GM23338 (cell line): ENCODE measurements around the gene CTXN3. TPM values are rescaled to one million over a fixed set of nuclear protein-coding genes. Genes with fewer than 3 reads are reported as not detected.

Experiments
- ATAC-seq: fragments of 200-7000 bp; cut with Tn5 transposase; 3 replicates; pipeline ENCODE4 v1.9.1; 2020
- DNase-seq: peaks from one replicate; pipeline ENCODE4 v3.0.0-alpha.2; 2015; ENCODE audit warnings: low spot score
- H2AFZ ChIP-seq: fragments of 200-600 bp; sonication (generic); 2 replicates; pipeline ENCODE4 v1.8.0; 2016; ENCODE audit warnings: antibody characterized with exemption, mild to moderate bottlenecking, moderate library complexity
- H3F3A ChIP-seq: fragments of 200-600 bp; sonication (generic); replicated peaks from 2 replicates; pipeline ENCODE4 v1.8.0; 2017; ENCODE audit warnings: antibody characterized with exemption, mixed run types, low read depth
- H3K27ac ChIP-seq: fragments of 200-600 bp; sonication (generic); 2 replicates; pipeline ENCODE4 v1.6.1; 2016; ENCODE audit warnings: low read depth
- H3K27me3 ChIP-seq: fragments of 200-600 bp; sonication (generic); 2 replicates; pipeline ENCODE4 v1.8.0; 2016; ENCODE audit warnings: mild to moderate bottlenecking, mixed run types, moderate library complexity; ENCODE audit not compliant: insufficient read depth
- H3K36me3 ChIP-seq: fragments of 200-600 bp; sonication (generic); 2 replicates; pipeline ENCODE4 v1.8.0; 2016; ENCODE audit warnings: mild to moderate bottlenecking; ENCODE audit not compliant: insufficient read depth
- H3K4me1 ChIP-seq: fragments of 200-600 bp; sonication (generic); 2 replicates; pipeline ENCODE4 v1.8.0; 2016; ENCODE audit warnings: mild to moderate bottlenecking, moderate library complexity; ENCODE audit not compliant: insufficient read depth
- H3K4me2 ChIP-seq: fragments of 200-600 bp; sonication (generic); 2 replicates; pipeline ENCODE4 v1.7.1; 2017; ENCODE audit warnings: mixed run types
- H3K4me3 ChIP-seq: fragments of 200-600 bp; sonication (generic); 2 replicates; pipeline ENCODE4 v1.6.1; 2016; ENCODE audit warnings: mixed run types
- H3K79me2 ChIP-seq: fragments of 200-600 bp; sonication (generic); replicated peaks from 2 replicates; pipeline ENCODE4 v1.8.0; 2017; ENCODE audit warnings: mild to moderate bottlenecking; ENCODE audit not compliant: insufficient read depth
- H3K9me2 ChIP-seq: fragments of 200-600 bp; sonication (generic); 2 replicates; pipeline ENCODE4 v1.8.0; 2017; ENCODE audit not compliant: insufficient read depth
- H4K20me1 ChIP-seq: fragments of 200-600 bp; sonication (generic); replicated peaks from 2 replicates; pipeline ENCODE4 v1.8.0; 2017; ENCODE audit warnings: mild to moderate bottlenecking; ENCODE audit not compliant: insufficient read depth
- H3K27ac Mint-ChIP-seq: 2 replicates; pipeline ENCODE4 v1.8.0; 2020; ENCODE audit warnings: inconsistent platforms, mild to moderate bottlenecking, moderate library complexity, mixed read lengths
- H3K27me3 Mint-ChIP-seq: 3 replicates; pipeline ENCODE4 v1.8.0; 2022; ENCODE audit warnings: low read depth, mild to moderate bottlenecking, moderate library complexity, mixed read lengths, inconsistent platforms; ENCODE audit not compliant: insufficient read depth, poor library complexity
- H3K36me3 Mint-ChIP-seq: 3 replicates; pipeline ENCODE4 v1.8.0; 2021; ENCODE audit warnings: low read depth, mild to moderate bottlenecking, inconsistent platforms, moderate library complexity, mixed read lengths
- H3K4me1 Mint-ChIP-seq: 3 replicates; pipeline ENCODE4 v1.8.0; 2020; ENCODE audit warnings: mild to moderate bottlenecking, inconsistent platforms, mixed read lengths
- H3K4me3 Mint-ChIP-seq: 3 replicates; pipeline ENCODE4 v1.8.0; 2021; ENCODE audit warnings: moderate library complexity, mild to moderate bottlenecking, inconsistent platforms, mixed read lengths
- H3K9me3 Mint-ChIP-seq: 3 replicates; pipeline ENCODE4 v1.8.0; 2020; ENCODE audit warnings: moderate library complexity, mild to moderate bottlenecking, inconsistent platforms, mixed read lengths
- ETS1 ChIP-seq: IDR thresholded peaks from 2 replicates; pipeline ENCODE4 v1.6.1; 2016; ENCODE audit warnings: antibody characterized with exemption
- EZH2 ChIP-seq: fragments of 200-600 bp; sonication (generic); IDR thresholded peaks from one replicate; pipeline ENCODE4 v1.8.0; 2017; ENCODE audit warnings: antibody characterized with exemption, mild to moderate bottlenecking, low read depth; ENCODE audit not compliant: unreplicated experiment
- EZH2phosphoT487 ChIP-seq: fragments of 200-600 bp; sonication (generic); IDR thresholded peaks from one replicate; pipeline ENCODE4 v1.8.1; 2018; ENCODE audit warnings: antibody characterized with exemption; ENCODE audit not compliant: unreplicated experiment
- JUNB ChIP-seq: IDR thresholded peaks from one replicate; pipeline ENCODE4 v1.6.1; 2016; ENCODE audit warnings: antibody characterized with exemption; ENCODE audit not compliant: unreplicated experiment
- NANOG ChIP-seq: IDR thresholded peaks from 2 replicates; pipeline ENCODE4 v1.6.1; 2016; ENCODE audit warnings: antibody characterized with exemption, borderline replicate concordance
- STAT1 ChIP-seq: IDR thresholded peaks from one replicate; pipeline ENCODE4 v1.6.1; 2016; ENCODE audit warnings: antibody characterized with exemption; ENCODE audit not compliant: unreplicated experiment
- ZNF114 ChIP-seq: fragments of 250-450 bp; sonication (Bioruptor Pico); IDR thresholded peaks from 2 replicates; pipeline ENCODE4 v1.5.0; 2020; ENCODE audit warnings: mild to moderate bottlenecking, moderate library complexity
- polyA plus RNA-seq: library from polyadenylated mRNA; unstranded; fragments of >200 nt; fragmentation: Nextera tagmentation; extraction: Ambion mirVana; gene quantifications from 2 replicates; pipeline ENCODE4 v1.2.1, GENCODE V29; 2016
- total RNA-seq: library from RNA; depleted of rRNA; stranded (reverse); fragments of >200 nt; shearing (Covaris generic); gene quantifications from 2 replicates; pipeline ENCODE4 v1.2.3, GENCODE V29; 2014
- TF ChIP-seq, protein P1 (sequence below), 2 experiments: fragments of 200-600 bp in 1 of 2; sonication (generic) in 1 of 2; conservative IDR thresholded peaks; 2 replicates each; pipeline versions ENCODE4 v1.5.1 to v1.6.1; 2016 to 2017; ENCODE audit warnings: antibody characterized with exemption in 2 of 2, low read depth in 2 of 2, mild to moderate bottlenecking in 2 of 2, moderate library complexity in 1 of 2
- TF ChIP-seq, protein P2 (sequence below): fragments of 250-450 bp; sonication (Bioruptor Pico); IDR thresholded peaks from 2 replicates; pipeline ENCODE4 v1.5.0; 2020; ENCODE audit warnings: mild to moderate bottlenecking, moderate library complexity

Gene CTXN3
- total and polyA plus RNA-seq, 2 experiments from 2014 or later, result not detected

DNA sequence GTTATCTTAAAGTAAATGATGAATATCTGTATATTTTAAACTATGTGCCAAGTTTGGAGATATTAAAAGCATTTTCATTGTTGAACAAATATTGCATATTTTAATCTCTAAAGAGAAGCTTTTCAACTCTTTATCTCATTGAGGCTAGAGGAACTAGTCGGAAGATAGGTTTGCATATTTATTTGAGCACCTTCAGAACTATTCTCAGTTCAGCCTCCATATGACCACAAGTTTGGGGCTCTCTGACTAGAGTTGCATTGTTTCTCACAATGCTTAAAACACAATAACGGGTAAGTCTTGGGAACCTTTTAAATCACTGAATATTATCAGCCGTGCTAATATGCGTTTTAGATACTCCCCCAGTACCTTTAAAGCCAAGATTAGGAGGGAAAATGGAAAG is 47.3 kb upstream of the CTXN3 start:
- DNase-seq, result no peak
- H3K4me2 ChIP-seq, result no peak overlapping the region
- H3F3A ChIP-seq, result no peaks in the 10 kb centered on the region
- H4K20me1 ChIP-seq, result no peaks in the 10 kb centered on the region
- no peak overlapping the region for H3K27ac ChIP-seq
- no peak overlapping the region for H2AFZ ChIP-seq
- no peaks in the 10 kb centered on the region for H3K79me2 ChIP-seq
- H3K9me3 Mint-ChIP-seq, result no peaks in the 10 kb centered on the region
- peaks cover 7% of the 10 kb centered on the region; the same call in 1 of the 2 replicates for H3K9me2 ChIP-seq
- ATAC-seq, result no peak
- no peaks in the 10 kb centered on the region for H3K27me3 ChIP-seq
- H3K4me3 Mint-ChIP-seq, result no peak overlapping the region
- no peaks in the 10 kb centered on the region for H3K36me3 Mint-ChIP-seq
- peaks cover 19% of the 10 kb centered on the region for H3K4me1 Mint-ChIP-seq
- H3K27me3 Mint-ChIP-seq, result peaks cover 5% of the 10 kb centered on the region
- no peak overlapping the region for H3K27ac Mint-ChIP-seq
- H3K4me3 ChIP-seq, result no peak overlapping the region
- TF ChIP-seq EZH2phosphoT487, result no peak
- no peak for TF ChIP-seq EZH2
- TF ChIP-seq JUNB, result no peak
- H3K4me1 ChIP-seq, result peaks cover 9% of the 10 kb centered on the region
- H3K36me3 ChIP-seq, result no peaks in the 10 kb centered on the region

DNA sequence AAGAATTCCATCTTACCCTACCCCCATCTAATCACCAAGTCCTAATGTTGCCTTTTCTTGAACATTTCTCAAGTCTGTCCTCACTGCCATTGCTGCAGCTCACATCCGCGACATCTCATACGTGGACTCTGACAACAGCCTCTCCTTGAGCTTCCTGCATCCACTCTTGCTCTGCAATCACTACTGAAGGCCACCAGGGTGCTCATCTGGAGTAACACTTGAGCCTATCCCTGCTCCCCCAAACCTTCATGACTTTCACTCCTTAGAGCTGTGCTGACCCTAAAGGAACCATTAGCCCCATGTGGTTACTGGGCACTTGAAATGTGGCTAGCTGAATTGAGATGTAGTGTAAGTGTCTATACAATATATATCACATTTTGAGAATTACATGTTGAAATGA is 46.4 kb upstream of the CTXN3 start:
- no peaks in the 10 kb centered on the region for H3K79me2 ChIP-seq
- Mint-ChIP-seq H3K36me3 (no peaks in the 10 kb centered on the region), H3K4me1 (peaks cover 19% of the 10 kb centered on the region), H3K9me3 (no peaks in the 10 kb centered on the region), H3K4me3 (no peak overlapping the region), H3K27me3 (peaks cover 5% of the 10 kb centered on the region), H3K27ac (no peak overlapping the region)
- H3K9me2 ChIP-seq, result peaks cover 4% of the 10 kb centered on the region; the same call in 1 of the 2 replicates
- no peak overlapping the region for H3K4me3 ChIP-seq
- H3K36me3 ChIP-seq, result no peaks in the 10 kb centered on the region
- no peaks in the 10 kb centered on the region for H3F3A ChIP-seq
- peak; percentile 74 for ATAC-seq
- no peak for TF ChIP-seq STAT1
- TF ChIP-seq ETS1, result no peak
- TF ChIP-seq, protein P1, sequence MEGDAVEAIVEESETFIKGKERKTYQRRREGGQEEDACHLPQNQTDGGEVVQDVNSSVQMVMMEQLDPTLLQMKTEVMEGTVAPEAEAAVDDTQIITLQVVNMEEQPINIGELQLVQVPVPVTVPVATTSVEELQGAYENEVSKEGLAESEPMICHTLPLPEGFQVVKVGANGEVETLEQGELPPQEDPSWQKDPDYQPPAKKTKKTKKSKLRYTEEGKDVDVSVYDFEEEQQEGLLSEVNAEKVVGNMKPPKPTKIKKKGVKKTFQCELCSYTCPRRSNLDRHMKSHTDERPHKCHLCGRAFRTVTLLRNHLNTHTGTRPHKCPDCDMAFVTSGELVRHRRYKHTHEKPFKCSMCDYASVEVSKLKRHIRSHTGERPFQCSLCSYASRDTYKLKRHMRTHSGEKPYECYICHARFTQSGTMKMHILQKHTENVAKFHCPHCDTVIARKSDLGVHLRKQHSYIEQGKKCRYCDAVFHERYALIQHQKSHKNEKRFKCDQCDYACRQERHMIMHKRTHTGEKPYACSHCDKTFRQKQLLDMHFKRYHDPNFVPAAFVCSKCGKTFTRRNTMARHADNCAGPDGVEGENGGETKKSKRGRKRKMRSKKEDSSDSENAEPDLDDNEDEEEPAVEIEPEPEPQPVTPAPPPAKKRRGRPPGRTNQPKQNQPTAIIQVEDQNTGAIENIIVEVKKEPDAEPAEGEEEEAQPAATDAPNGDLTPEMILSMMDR (conservative IDR thresholded peaks at IDR 0.05; ENCODE audit: low read depth in 2 of 2), result peak; percentile 19 to 37; a peak in 3 of 4 replicates
- TF ChIP-seq, protein P2, sequence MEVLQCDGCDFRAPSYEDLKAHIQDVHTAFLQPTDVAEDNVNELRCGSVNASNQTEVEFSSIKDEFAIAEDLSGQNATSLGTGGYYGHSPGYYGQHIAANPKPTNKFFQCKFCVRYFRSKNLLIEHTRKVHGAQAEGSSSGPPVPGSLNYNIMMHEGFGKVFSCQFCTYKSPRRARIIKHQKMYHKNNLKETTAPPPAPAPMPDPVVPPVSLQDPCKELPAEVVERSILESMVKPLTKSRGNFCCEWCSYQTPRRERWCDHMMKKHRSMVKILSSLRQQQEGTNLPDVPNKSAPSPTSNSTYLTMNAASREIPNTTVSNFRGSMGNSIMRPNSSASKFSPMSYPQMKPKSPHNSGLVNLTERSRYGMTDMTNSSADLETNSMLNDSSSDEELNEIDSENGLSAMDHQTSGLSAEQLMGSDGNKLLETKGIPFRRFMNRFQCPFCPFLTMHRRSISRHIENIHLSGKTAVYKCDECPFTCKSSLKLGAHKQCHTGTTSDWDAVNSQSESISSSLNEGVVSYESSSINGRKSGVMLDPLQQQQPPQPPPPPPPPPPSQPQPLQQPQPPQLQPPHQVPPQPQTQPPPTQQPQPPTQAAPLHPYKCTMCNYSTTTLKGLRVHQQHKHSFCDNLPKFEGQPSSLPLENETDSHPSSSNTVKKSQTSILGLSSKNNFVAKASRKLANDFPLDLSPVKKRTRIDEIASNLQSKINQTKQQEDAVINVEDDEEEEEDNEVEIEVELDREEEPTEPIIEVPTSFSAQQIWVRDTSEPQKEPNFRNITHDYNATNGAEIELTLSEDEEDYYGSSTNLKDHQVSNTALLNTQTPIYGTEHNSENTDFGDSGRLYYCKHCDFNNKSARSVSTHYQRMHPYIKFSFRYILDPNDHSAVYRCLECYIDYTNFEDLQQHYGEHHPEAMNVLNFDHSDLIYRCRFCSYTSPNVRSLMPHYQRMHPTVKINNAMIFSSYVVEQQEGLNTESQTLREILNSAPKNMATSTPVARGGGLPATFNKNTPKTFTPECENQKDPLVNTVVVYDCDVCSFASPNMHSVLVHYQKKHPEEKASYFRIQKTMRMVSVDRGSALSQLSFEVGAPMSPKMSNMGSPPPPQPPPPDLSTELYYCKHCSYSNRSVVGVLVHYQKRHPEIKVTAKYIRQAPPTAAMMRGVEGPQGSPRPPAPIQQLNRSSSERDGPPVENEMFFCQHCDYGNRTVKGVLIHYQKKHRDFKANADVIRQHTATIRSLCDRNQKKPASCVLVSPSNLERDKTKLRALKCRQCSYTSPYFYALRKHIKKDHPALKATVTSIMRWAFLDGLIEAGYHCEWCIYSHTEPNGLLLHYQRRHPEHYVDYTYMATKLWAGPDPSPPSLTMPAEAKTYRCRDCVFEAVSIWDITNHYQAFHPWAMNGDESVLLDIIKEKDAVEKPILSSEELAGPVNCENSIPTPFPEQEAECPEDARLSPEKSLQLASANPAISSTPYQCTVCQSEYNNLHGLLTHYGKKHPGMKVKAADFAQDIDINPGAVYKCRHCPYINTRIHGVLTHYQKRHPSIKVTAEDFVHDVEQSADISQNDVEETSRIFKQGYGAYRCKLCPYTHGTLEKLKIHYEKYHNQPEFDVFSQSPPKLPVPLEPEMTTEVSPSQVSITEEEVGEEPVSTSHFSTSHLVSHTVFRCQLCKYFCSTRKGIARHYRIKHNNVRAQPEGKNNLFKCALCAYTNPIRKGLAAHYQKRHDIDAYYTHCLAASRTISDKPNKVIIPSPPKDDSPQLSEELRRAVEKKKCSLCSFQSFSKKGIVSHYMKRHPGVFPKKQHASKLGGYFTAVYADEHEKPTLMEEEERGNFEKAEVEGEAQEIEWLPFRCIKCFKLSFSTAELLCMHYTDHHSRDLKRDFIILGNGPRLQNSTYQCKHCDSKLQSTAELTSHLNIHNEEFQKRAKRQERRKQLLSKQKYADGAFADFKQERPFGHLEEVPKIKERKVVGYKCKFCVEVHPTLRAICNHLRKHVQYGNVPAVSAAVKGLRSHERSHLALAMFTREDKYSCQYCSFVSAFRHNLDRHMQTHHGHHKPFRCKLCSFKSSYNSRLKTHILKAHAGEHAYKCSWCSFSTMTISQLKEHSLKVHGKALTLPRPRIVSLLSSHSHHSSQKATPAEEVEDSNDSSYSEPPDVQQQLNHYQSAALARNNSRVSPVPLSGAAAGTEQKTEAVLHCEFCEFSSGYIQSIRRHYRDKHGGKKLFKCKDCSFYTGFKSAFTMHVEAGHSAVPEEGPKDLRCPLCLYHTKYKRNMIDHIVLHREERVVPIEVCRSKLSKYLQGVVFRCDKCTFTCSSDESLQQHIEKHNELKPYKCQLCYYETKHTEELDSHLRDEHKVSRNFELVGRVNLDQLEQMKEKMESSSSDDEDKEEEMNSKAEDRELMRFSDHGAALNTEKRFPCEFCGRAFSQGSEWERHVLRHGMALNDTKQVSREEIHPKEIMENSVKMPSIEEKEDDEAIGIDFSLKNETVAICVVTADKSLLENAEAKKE (CRISPR knock-in tag), result no peak
- no peak for TF ChIP-seq ZNF114 (CRISPR knock-in tag)
- no peak for TF ChIP-seq EZH2
- no peak for TF ChIP-seq EZH2phosphoT487
- TF ChIP-seq NANOG, result no peak
- no peak for TF ChIP-seq JUNB
- H3K4me1 ChIP-seq, result peaks cover 9% of the 10 kb centered on the region
- no peaks in the 10 kb centered on the region for H4K20me1 ChIP-seq
- H3K27ac ChIP-seq, result no peak overlapping the region
- no peak overlapping the region for H3K4me2 ChIP-seq
- H2AFZ ChIP-seq, result no peak overlapping the region
- no peaks in the 10 kb centered on the region for H3K27me3 ChIP-seq
- peak; percentile 57 for DNase-seq
